Hepatocyte (in vitro differentiated cells): Measurements from ENCODE around the gene PIK3C2B.

Experiments
- CTCF ChIP-seq: fragments of 200-600 bp; sonication (generic); IDR thresholded peaks from 2 replicates; pipeline ENCODE4 v1.5.1; 2016; ENCODE audit warnings: antibody characterized with exemption, mild to moderate bottlenecking; ENCODE audit not compliant: poor library complexity
- EZH2 ChIP-seq: fragments of 200-600 bp; sonication (generic); IDR thresholded peaks from 2 replicates; pipeline ENCODE4 v1.6.1; 2016; ENCODE audit warnings: antibody characterized with exemption, mild to moderate bottlenecking, borderline replicate concordance
- EZH2phosphoT487 ChIP-seq: fragments of 200-600 bp; sonication (generic); IDR thresholded peaks from one replicate; pipeline ENCODE4 v1.6.1; 2018; ENCODE audit warnings: antibody characterized with exemption, mild to moderate bottlenecking, low read depth, moderate library complexity; ENCODE audit not compliant: unreplicated experiment, severe bottlenecking

- TF ChIP-seq CTCF (no peak), EZH2phosphoT487 (no peak), EZH2 (no peak)
Measured at GRCh38 chr1:204448991-204449677, 45.5 kb downstream of the PIK3C2B start.
